Dedifferentiated amniotic fluid mesenchymal stem cell (primary cell): Measurements from ENCODE around the gene POMC.
"Not testable (repeated sequence)": the region's sequence is repeated elsewhere in the genome, so short reads cannot be mapped to it uniquely, and the experiment has no call there.

Experiments
- DNase-seq: peaks from one replicate; pipeline ENCODE4 v3.0.0-alpha.2; 2016; ENCODE audit errors: extremely low spot score

POMC gene

DNA sequence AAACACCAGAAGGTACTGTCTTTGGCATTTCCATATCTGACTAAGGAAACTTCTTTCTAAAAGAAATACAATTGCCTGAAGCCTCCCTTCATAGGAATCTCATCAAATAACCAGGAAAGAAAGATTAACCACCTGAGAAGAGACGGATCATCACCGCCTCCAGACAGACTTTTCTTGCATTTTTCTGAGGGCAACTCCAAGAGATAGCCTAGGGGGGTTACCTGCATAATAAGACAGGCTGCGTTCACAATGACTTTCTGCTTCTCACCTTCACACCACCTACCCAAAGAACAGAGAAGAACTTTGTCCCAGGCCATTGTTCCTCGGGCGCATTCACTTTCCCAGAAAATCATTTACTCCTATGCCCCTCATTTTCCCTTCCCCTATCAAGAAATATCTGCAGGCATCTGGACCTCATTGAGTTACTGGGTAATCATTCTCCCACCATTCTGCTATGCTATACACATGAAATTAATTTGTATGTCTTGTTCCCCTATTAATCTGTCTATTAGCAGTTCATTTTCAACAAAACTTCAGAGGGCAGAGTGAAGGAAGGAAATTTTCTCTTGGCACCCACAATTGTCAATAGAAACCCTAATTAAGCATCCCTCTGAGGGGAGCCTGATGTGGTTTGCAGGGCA, 8.3 kb upstream of the POMC start:
- no peak for DNase-seq

- no peak for DNase-seq
Measured at GRCh38 chr2:25176138-25176537, 7.8 kb upstream of the POMC start.

DNA sequence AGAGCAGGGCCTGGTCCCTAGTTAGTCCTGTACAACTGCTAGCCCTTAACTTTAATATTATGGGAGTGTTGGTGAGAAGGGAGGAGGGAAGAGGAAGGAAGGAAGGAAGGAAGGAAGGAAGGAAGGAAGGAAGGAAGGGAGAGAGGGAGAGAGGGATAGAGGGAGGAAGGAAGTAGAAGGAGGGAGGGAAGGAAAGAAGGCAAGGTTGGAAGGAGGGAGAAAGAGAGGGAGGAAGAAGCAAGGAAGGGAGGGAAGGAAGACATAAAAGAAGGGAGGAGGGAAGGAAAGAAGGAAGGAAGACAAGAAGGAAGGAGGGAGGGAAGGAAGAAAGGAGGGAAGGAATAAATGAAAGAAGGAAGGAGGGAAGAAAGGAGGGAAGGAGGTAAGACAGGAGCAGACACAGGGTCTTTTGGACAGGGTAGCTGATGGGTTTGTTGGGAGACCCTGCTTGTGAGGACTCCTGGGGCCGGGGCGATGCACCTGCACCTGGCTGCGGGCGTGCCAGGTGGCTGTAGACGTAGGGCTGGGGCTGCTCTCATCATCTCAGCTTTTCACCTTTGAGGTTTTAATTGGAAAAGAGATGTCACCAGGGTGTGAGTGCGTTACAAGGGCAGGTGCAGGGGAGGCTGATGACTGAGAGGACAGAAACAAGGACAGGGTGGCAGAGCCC, 5.9 kb upstream of the POMC start:
- no peak for DNase-seq

DNA sequence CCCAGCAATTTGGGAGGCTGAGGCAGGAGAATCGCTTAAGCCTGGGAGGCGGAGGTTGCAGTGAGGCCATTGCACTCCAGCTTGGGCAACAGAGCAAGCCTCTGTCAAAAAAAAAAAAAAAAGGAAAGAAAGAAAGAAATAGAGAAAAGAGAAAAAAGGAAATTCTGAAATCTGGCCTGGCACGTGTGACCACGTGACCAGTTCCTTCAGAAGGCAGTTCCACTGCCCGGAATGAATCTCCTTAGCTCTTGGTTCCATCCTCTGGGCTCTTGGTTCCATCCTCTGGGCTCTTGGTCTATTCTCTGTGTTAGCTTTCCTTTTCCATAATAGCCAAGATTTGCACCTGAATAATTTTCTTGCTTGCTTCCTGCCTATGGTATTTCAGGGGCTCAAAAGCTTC, 5.3 kb upstream of the POMC start:
- no peak for DNase-seq

DNA sequence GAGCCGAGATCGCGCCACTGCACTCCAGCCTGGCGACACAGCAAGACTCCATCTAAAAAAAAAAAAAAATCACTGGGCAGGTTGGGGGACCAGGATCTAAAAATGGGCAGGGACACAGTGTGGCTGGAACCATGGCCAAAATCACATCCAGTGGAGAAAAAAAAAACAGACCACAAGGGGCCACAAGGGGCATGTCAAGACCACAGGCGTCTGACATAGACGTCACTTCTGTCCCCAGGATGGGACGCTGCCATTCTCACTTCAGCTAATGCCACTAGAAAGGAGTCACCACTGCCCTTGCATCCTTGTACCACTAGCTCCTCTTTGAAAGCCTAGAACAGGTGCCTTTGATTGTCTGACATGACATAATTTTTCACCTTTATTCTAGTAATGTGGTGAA, 2.5 kb upstream of the POMC start:
- DNase-seq, result no peak

- DNase-seq, result no peak
Measured at GRCh38 chr2:25169073-25169470, 692 bp upstream of the POMC start.

DNA sequence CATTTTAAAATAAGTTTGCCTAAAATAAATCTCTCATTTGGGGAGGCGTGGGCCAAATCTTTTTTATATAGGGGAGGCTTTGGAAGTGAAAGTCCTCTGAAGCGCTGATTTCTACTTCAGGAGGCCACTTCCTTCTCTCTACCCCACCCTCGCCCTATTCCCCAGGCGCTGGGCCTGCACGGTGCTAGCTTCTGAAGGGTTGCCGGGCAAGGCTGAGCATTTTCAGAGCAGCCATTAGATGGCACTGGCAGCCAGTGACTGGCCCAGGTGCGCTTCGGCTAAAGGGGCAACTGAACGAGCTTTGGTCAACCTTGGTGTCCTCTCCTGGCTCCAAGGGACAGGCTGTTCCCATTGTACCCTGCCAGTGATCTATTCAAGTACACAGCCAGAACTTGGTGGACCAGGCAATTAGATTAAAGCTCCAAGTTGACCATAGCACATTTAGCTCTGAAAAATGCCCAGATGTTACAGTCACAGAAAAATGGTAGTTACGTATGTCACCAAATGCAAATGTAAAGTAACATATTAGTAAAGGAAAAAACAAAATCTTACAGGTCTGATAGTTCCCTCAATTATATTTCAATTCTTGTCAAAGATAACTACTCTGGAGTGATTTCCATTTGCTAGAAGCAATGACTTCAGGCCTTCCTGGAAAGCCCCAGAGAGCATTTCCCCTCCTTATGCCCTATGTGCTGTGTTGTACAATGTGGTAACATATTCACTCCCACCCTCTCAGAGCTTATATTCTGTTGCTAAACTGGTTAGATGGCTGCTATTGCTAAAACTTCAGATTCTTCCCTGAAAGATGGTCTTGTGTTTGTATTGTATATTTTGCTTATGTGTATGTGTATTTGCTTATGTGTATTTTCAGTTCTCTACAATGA, 2.1 kb downstream of the POMC start:
- no peak for DNase-seq

GRCh38 chr2:25164561-25164960, 3.8 kb downstream of the POMC start:
- no peak for DNase-seq

DNA sequence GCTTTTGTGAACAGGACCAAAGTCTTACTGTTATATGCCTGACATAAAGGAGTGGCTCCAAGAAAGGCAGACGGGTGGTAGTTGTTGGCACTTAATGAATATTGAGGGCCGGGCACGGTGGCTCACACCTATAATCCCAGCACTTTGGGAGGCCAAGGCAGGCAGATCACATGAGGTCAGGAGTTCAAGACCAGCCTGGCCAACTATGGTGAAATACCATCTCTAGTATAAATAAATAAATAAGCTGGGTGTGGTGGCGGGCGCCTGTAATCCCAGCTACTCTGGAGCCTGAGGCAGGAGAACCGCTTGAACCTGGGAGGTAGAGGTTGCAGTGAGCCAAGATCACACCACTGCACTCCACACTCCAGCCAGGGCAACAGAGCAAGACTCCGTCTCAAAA, 6.3 kb downstream of the POMC start:
- not testable (repeated sequence) for DNase-seq

DNA sequence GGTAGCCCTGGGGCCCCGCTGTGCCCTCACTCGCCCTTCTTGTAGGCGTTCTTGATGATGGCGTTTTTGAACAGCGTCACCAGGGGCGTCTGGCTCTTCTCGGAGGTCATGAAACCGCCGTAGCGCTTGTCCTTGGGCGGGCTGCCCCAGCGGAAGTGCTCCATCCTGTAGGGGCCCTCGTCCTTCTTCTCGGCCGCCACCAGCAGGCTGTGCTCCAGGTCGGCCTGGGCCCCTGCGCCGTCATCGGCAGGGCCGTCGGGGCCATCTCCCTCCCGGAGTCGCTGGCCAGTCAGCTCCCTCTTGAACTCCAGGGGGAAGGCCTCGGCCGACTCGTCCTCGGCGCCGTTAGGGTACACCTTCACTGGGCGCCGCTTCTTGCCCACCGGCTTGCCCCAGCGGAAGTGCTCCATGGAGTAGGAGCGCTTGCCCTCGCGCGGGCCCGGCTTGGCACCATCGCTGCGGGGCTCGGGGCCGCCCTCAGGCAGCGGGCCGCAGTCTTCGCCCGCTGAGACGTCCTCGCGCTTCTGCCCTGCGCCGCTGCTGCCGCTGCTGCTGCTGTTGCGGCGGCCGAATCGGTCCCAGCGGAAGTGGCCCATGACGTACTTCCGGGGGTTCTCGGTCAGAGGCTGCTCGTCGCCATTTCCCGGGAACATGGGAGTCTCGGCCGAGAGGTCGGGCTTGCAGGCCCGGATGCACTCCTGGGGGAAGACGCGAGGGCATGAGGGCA, 7.2 kb downstream of the POMC start:
- DNase-seq, result no peak

DNA sequence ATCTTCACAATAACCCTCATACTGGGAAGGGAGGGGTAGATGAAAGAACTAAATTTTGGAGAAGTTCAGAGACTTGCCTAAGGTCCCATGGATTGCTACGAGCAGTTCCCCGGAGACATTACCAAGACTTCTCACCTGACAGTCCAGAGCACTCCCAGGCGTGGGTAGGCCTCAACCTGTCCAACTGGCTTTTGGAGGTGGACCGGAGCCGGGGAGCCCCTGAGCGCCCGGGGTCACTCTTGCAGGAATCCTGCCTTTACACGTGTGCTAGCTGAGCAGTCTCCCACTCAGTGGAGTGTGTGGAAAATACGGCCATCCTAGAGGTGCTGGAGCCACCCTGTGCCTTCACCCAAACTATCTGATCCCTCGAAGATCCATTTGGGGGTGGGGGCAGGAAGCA, 8.0 kb downstream of the POMC start:
- DNase-seq, result no peak

- no peak for DNase-seq
Measured at GRCh38 chr2:25159949-25160348, 8.4 kb downstream of the POMC start.

GRCh38 chr2:25158096-25158852, 10.1 kb downstream of the POMC start:
- no peak for DNase-seq

DNA sequence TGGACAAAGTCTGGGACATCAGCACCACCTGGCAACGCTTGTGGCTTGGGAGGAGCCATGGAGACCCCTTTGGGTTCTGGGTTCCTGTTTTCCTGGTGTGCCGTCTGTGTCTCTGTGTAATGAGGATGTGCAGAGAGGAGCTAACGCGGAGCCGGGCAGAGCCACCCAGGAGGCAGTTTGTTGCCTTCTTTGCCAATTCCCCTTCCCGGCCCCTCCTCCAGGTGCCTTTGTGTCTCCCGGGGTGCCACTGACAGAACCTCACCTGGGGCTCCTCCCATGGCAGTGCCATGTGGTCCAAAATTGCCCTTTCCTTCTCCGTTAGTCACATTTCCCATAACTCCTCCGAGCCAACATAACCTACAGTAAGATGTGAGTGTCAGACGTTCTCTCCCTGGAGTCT, 13.0 kb downstream of the POMC start:
- no peak for DNase-seq

- no peak for DNase-seq
Measured at GRCh38 chr2:25151718-25152117, 16.7 kb downstream of the POMC start.

GRCh38 chr2:25150993-25151392, 17.4 kb downstream of the POMC start:
- DNase-seq, result not testable (repeated sequence)

DNA sequence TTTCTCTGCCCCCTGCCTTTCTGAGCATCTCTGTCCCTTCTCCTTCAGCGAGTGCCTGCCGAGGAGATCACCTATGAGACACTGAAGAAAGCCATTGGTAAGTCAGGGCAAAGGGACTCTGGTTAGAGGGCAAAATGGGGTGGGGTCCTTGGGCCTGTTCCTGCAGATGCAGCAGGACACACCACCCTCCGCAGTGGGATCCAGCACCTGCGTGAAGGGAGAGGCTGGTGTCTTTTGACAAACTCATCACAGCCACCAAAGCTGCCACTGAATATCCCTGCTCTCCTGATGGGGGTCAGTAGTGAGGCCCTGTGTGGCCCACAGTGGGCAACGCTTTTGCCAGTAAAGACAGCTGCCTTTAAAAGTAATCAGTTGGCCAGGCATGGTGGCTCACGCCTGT, 18.7 kb downstream of the POMC start:
- no peak for DNase-seq

GRCh38 chr2:25146896-25147295, 21.5 kb downstream of the POMC start:
- no peak for DNase-seq

DNA sequence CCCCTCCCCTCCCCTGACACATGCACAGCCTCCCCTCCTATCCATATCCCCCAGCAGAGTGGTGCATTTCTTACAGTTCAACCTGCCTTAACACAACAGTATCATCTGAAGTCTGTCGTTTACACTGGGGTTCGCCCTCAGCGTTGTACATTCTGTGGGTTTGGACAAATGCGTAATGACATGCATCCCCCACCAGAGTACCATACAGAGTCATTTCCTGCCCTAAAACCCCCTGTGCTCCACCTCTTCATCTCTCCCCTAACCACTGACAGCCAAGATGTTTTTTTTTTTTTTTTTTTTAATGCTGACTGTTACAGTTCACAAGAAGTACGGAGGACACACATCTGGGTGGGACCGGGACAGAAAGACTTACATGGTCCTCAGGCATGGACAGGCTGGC, 22.6 kb downstream of the POMC start:
- DNase-seq, result no peak

- no peak for DNase-seq
Measured at GRCh38 chr2:25141120-25141519, 27.3 kb downstream of the POMC start.

DNA sequence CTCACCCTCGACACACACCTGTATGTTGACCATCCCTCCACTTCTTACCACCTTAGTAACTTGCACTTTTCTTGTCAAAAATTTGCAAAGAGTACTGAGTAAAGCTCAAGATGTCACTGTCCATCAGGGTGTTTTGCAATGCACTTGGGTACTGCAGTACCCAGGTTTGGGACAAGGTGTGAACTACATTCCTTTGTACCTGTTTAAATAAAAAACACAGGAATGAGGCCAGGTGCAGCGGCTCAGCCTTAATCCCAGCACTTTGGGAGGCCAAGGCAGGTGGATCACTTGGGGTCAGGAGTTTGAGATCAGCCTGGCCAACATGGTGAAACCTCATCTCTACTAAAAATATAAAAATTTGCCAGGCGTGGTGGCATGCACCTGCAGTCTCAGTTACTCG, 27.8 kb downstream of the POMC start:
- DNase-seq, result not testable (repeated sequence)
